ENCODE measurements around the gene RAB20.

GRCh38 chr13:110600261-110600819, 38.8 kb upstream of the RAB20 start:
- TF ChIP-seq CTCF (IDR thresholded peaks at IDR 0.05) (no peak), POLR2A (IDR thresholded peaks at IDR 0.05) (no peak)

All from lower leg skin (tissue), 3 donors.